Measurements from ENCODE around the gene NINJ1.

Gene NINJ1

GRCh38 chr9:93134015-93134739 lies at the start of gene NINJ1:
Gene NINJ1, minus strand, starts transcription at chr9:93134251. Its CDS starts 34 bp downstream, at chr9:93134217.
- in situ Hi-C loops (cut with HindIII; ENCODE audit: low pct_unique_long_range_greater_than_20kb, low sequenced_read_pairs), result no loop called here
- no peak for TF ChIP-seq JUND (IDR thresholded peaks at IDR 0.05; ENCODE audit: low read depth)
- DNase-seq (ENCODE audit: low read depth in 1 of 2, low spot score in 1 of 2), result peak; percentile 37 to 50

GRCh38 chr9:93183131-93183662 lies 49.1 kb upstream of the NINJ1 start:
- no peak for DNase-seq (ENCODE audit: low read depth in 1 of 2, low spot score in 1 of 2)
- in situ Hi-C loops (cut with HindIII; ENCODE audit: low pct_unique_long_range_greater_than_20kb, low sequenced_read_pairs), result no loop called here
- TF ChIP-seq JUND (IDR thresholded peaks at IDR 0.05; ENCODE audit: low read depth), result no peak

GRCh38 chr9:93182572-93182971 lies 48.5 kb upstream of the NINJ1 start:
- in situ Hi-C loops (cut with HindIII; ENCODE audit: low pct_unique_long_range_greater_than_20kb, low sequenced_read_pairs), result no loop called here
- TF ChIP-seq JUND (IDR thresholded peaks at IDR 0.05; ENCODE audit: low read depth), result no peak
- peak; percentile 36 to 41 for DNase-seq (ENCODE audit: low read depth in 1 of 2, low spot score in 1 of 2)

GRCh38 chr9:93181672-93182435 lies 47.8 kb upstream of the NINJ1 start:
- in situ Hi-C loops (cut with HindIII; ENCODE audit: low pct_unique_long_range_greater_than_20kb, low sequenced_read_pairs), result no loop called here
- TF ChIP-seq JUND (IDR thresholded peaks at IDR 0.05; ENCODE audit: low read depth), result no peak
- DNase-seq (ENCODE audit: low read depth in 1 of 2, low spot score in 1 of 2), result no peak

- in situ Hi-C loops (cut with HindIII; ENCODE audit: low pct_unique_long_range_greater_than_20kb, low sequenced_read_pairs), result no loop called here
- DNase-seq (ENCODE audit: low read depth in 1 of 2, low spot score in 1 of 2), result no peak
- no peak for TF ChIP-seq JUND (IDR thresholded peaks at IDR 0.05; ENCODE audit: low read depth)
These were observed 46.9 kb upstream of the NINJ1 start for GRCh38 chr9:93180938-93181337.

GRCh38 chr9:93178851-93179786 lies 45.1 kb upstream of the NINJ1 start:
- in situ Hi-C loops (cut with HindIII; ENCODE audit: low pct_unique_long_range_greater_than_20kb, low sequenced_read_pairs), result no loop called here
- TF ChIP-seq JUND (IDR thresholded peaks at IDR 0.05; ENCODE audit: low read depth), result no peak

GRCh38 chr9:93177676-93178075 lies 43.6 kb upstream of the NINJ1 start:
- DNase-seq (ENCODE audit: low read depth in 1 of 2, low spot score in 1 of 2), result no peak
- in situ Hi-C loops (cut with HindIII; ENCODE audit: low pct_unique_long_range_greater_than_20kb, low sequenced_read_pairs), result no loop called here
- TF ChIP-seq JUND (IDR thresholded peaks at IDR 0.05; ENCODE audit: low read depth), result no peak

More at GRCh38 chr9:93178851-93179786, 45.1 kb upstream of the NINJ1 start:
- no peak for DNase-seq (ENCODE audit: low read depth in 1 of 2, low spot score in 1 of 2)

- TF ChIP-seq JUND (IDR thresholded peaks at IDR 0.05; ENCODE audit: low read depth), result no peak
- DNase-seq (ENCODE audit: low read depth in 1 of 2, low spot score in 1 of 2), result no peak
- in situ Hi-C loops (cut with HindIII; ENCODE audit: low pct_unique_long_range_greater_than_20kb, low sequenced_read_pairs), result no loop called here
These were observed 40.9 kb upstream of the NINJ1 start for GRCh38 chr9:93174976-93175375.

GRCh38 chr9:93173365-93174051 lies 39.5 kb upstream of the NINJ1 start:
- no peak for TF ChIP-seq JUND (IDR thresholded peaks at IDR 0.05; ENCODE audit: low read depth)
- in situ Hi-C loops (cut with HindIII; ENCODE audit: low pct_unique_long_range_greater_than_20kb, low sequenced_read_pairs), result no loop called here
- DNase-seq (ENCODE audit: low read depth in 1 of 2, low spot score in 1 of 2), result no peak

GRCh38 chr9:93172666-93173364 lies 38.8 kb upstream of the NINJ1 start:
- no peak for TF ChIP-seq JUND (IDR thresholded peaks at IDR 0.05; ENCODE audit: low read depth)
- DNase-seq (ENCODE audit: low read depth in 1 of 2, low spot score in 1 of 2), result no peak
- in situ Hi-C loops (cut with HindIII; ENCODE audit: low pct_unique_long_range_greater_than_20kb, low sequenced_read_pairs), result no loop called here

- TF ChIP-seq JUND (IDR thresholded peaks at IDR 0.05; ENCODE audit: low read depth), result no peak
- in situ Hi-C loops (cut with HindIII; ENCODE audit: low pct_unique_long_range_greater_than_20kb, low sequenced_read_pairs), result no loop called here
- DNase-seq (ENCODE audit: low read depth in 1 of 2, low spot score in 1 of 2), result no peak
These were observed 37.4 kb upstream of the NINJ1 start for GRCh38 chr9:93171261-93171990.

Data from T47D (cell line).